ENCODE results near the gene GALT.

The GALT gene

DNA sequence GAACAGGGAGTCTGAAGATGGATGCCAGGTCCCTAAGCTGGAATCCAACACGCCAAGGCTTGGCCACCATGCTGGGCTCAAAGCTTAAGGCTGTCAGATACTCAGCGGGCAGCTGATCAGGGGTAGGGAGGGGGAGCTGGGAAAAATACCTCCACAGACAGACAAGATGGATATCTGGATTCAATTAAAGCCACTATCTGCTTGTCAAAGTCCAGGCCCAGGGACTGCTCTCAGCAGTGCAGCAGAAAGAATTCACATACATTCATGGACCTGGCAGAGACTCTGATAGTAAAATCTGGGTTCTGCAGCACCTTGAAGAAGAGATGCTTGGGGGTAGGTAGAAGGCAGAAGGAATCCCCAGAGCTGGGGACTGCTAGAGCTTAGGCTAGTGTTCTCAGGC lies 31.3 kb upstream of the GALT start:
- no peak overlapping the region for H3K4me3 Mint-ChIP-seq
- H3K27me3 Mint-ChIP-seq, result no peaks in the 10 kb centered on the region
- no peak for ATAC-seq (ENCODE audit: low read depth)
- DNase-seq (ENCODE audit: low spot score in 2 of 2), result no peak
- H3K4me1 Mint-ChIP-seq, result peaks cover 23% of the 10 kb centered on the region
- H3K27ac Mint-ChIP-seq, result no peak overlapping the region
- peaks cover 15% of the 10 kb centered on the region for H3K36me3 Mint-ChIP-seq
- H3K9me3 Mint-ChIP-seq, result no peaks in the 10 kb centered on the region

DNA sequence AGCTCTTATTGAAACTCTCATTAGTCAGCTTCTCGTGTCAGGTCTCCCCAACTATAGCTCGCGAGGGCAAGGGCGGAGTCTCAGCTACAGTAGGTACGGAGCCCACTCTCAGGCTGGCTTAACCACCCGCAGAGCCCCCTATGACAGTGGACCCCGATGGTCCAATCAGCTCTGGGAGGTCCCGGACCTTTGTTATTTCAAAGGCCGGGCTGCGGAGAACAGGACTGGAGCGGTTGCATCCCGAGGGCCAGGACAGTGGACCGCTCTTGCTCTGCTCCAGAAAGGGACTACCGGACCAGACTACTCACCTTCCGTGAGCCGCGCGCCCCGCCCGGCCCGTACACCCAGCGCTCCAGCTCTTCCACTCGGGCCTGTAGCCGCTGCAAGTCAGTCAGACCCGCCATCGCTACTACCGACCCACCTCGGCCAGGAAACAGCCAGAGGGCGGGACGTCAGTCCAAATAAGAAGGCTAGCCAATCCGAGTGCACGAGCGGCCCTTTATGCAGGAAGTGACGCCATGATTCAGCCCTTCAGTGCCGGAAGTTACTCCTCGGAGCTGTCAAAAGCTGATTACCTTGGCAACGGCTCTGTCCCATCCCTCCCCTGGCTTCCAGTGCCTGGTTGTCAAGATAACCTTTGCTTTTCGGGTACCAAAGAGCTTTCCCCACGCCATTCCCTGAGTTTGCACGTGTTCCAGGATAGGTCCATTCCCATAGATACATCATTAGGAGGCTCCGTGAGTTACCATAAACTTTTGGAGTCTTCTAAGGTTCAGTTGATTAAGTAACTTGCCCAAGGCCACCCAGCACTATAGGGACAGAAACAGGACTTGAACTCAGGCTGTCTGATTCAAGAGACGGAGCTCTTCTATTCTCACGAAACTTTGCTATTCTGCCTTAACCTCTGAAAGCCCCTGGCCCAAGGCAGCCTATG lies 26.1 kb upstream of the GALT start, which contains the start of gene DCTN3:
Gene DCTN3 (minus strand): TSS at position 435 of the 934 bp plus-strand sequence. CDS start 31 bp downstream, at position 404.
- peak; percentile 99 for ATAC-seq (ENCODE audit: low read depth)
- peaks cover 15% of the 10 kb centered on the region for H3K36me3 Mint-ChIP-seq
- no peaks in the 10 kb centered on the region for H3K9me3 Mint-ChIP-seq
- peaks cover 16% of the 10 kb centered on the region for H3K27me3 Mint-ChIP-seq
- DNase-seq (ENCODE audit: low spot score in 2 of 2), result peak; percentile 71 to 86
- peak within 1 kb of the TSS; percentile 54 for H3K27ac Mint-ChIP-seq
- H3K4me1 Mint-ChIP-seq, result peaks cover 25% of the 10 kb centered on the region
- H3K4me3 Mint-ChIP-seq, result peak within 1 kb of the TSS; percentile 95

DNA sequence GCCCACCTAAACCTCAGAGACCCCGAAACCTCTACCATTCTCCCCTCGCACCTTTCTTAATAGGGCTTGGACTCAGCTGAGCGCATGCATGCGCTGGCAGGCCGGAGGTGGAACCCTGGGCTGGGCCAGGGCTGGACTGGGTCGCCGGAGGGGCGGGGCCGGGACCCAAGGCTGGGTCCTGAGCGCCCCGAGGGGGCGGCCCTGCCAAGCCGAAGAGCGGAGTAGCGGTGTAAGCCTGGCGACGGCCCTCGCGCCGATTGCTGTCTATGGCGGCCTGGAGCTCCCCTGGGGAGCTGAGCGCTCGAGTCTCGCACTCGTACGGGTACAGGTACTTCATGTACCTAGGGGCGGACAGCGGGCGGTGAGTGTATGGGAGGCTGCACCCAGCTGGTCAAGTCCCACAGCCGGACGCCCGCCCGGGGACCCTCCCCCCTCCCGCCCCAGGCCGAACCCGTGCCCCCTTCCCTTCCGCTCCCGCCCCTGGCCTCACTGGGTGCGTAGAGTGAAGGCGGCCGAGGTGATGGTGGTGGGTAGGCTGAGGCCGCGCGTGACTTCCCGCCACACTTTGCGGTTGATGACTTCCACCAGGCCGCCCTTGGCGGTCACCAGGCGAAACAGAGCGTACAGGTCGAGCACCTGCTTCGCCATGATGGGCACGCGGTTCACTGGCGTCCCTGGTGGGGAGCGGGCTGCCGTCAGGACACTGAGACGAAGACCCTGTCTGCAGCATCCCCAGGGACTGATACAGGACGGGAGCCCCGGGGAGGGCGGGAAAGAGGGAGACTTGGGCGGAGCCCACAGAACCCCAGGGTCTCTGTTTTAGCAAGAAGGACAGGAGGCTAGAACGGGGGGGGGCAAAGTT lies 22.9 kb upstream of the GALT start:
- no peak overlapping the region for H3K27ac Mint-ChIP-seq

DNA sequence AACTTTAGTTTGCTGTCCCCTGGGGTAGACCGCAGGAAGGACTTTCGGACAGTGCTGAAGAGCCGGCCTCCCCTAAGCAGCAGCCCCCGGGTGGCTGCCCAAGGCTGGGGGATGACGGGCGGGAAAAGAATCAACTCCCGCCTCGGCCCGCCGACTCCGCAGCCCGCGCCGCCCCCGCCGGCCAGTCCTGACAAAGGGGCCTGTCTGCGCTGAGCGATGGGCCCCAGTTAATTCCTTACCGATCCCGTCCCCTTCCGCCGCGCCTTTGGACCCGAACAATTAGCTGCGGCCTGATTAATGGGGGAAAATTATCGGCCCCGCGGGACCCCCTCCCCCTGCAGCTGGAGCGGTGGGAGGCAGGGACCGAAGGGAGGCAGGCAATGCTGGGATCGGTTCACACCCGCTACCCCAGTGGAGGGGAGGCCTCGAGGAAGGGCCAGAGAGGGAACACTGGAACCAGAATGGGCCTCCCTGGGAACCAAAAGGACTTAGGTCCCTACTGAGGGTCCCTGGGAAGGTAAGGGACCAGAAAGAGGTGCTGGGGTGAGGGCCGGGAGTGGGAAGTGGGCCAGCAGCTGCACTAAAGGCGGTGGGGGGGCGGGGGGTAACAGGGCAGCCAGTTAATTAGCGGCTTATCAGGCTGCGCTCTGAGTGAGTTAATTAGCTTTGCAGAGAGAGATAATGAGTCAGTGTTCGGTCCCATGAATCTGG lies 21.8 kb upstream of the GALT start:
- no peak overlapping the region for H3K4me3 Mint-ChIP-seq
- H3K27me3 Mint-ChIP-seq, result peaks cover 35% of the 10 kb centered on the region
- no peak for DNase-seq (ENCODE audit: low spot score in 2 of 2)
- H3K36me3 Mint-ChIP-seq, result peaks cover 2% of the 10 kb centered on the region
- ATAC-seq (ENCODE audit: low read depth), result no peak
- H3K4me1 Mint-ChIP-seq, result peaks cover 29% of the 10 kb centered on the region
- H3K27ac Mint-ChIP-seq, result no peak overlapping the region
- no peaks in the 10 kb centered on the region for H3K9me3 Mint-ChIP-seq

More for the DNA sequence above, 22.9 kb upstream of the GALT start:
- ATAC-seq (ENCODE audit: low read depth) (no peak), DNase-seq (ENCODE audit: low spot score in 2 of 2) (no peak)
- H3K36me3 Mint-ChIP-seq, result peaks cover 2% of the 10 kb centered on the region
- H3K4me1 Mint-ChIP-seq, result peaks cover 32% of the 10 kb centered on the region
- H3K4me3 Mint-ChIP-seq, result peak overlapping the region; percentile 53
- H3K27me3 Mint-ChIP-seq, result peaks cover 31% of the 10 kb centered on the region
- H3K9me3 Mint-ChIP-seq, result no peaks in the 10 kb centered on the region

DNA sequence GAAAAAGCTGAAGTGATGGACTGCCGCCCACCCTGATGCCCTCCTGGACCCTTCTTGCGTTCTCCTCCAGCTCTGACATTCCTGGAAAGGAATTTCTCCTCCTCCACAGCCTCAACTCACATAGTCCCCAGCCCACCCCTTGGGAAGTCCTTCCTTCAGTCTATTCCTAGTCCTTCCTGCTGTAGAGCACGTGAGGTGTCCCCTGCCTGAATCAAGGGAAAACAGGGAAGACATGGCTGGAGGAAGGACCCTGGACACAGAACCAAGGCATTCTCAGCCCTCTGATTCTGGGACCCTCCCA lies 21.3 kb upstream of the GALT start:
- H3K4me1 Mint-ChIP-seq, result peaks cover 26% of the 10 kb centered on the region
- peaks cover 2% of the 10 kb centered on the region for H3K36me3 Mint-ChIP-seq
- ATAC-seq (ENCODE audit: low read depth) (no peak), DNase-seq (ENCODE audit: low spot score in 2 of 2) (no peak)
- H3K4me3 Mint-ChIP-seq, result no peak overlapping the region
- H3K9me3 Mint-ChIP-seq, result no peaks in the 10 kb centered on the region
- peaks cover 35% of the 10 kb centered on the region for H3K27me3 Mint-ChIP-seq
- H3K27ac Mint-ChIP-seq, result no peak overlapping the region

DNA sequence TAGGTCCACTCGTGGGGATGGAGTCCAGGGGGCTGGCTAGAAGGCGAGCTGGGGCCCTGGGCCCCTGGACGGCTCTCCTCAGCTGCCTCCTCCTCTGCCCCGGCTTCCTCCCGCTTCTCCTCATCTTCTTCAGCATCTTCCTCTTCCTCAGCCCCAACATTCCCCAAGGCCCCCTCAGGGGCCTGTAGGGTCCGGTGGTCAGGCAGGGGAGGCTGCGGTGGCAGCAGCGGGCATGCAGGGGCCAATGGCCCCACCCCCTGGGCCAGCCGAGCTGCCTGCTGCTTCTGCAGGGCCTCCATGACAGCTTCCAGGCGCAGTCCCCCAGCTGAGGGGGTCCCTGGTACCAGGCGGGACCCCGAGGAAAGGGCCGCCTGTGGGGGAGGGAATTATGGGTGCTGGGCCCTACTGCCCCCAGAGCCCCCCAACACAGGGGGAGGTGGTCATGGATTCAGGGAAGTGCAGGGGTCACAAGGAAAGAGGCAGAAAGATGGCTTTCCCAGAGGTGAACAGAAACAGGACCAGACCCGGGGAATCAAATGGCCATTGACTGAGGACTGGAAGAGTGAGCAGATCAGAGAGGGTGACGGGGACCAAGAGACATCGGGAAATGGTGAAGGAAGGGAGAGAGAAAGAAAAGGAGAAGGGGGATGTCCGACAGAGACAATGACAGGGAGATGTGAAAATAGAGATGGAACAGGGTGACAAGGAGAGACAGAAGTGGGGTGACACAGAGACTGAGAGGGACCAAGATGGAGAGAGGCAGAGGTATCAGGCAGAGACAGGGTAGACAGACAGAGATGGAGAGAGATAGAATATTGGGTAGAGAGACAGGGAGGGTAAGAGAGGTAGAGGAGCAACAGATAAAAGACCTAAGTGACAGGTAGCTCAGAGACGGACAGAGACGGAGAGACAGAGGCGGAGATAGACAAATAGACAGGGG lies 18.5 kb upstream of the GALT start:
- peak overlapping the region; percentile 82 for H3K4me3 Mint-ChIP-seq
- H3K9me3 Mint-ChIP-seq, result no peaks in the 10 kb centered on the region
- ATAC-seq (ENCODE audit: low read depth), result no peak
- peaks cover 30% of the 10 kb centered on the region for H3K27me3 Mint-ChIP-seq
- H3K36me3 Mint-ChIP-seq, result peaks cover 2% of the 10 kb centered on the region
- peaks cover 17% of the 10 kb centered on the region for H3K4me1 Mint-ChIP-seq
- no peak overlapping the region for H3K27ac Mint-ChIP-seq
- DNase-seq (ENCODE audit: low spot score in 2 of 2), result no peak

DNA sequence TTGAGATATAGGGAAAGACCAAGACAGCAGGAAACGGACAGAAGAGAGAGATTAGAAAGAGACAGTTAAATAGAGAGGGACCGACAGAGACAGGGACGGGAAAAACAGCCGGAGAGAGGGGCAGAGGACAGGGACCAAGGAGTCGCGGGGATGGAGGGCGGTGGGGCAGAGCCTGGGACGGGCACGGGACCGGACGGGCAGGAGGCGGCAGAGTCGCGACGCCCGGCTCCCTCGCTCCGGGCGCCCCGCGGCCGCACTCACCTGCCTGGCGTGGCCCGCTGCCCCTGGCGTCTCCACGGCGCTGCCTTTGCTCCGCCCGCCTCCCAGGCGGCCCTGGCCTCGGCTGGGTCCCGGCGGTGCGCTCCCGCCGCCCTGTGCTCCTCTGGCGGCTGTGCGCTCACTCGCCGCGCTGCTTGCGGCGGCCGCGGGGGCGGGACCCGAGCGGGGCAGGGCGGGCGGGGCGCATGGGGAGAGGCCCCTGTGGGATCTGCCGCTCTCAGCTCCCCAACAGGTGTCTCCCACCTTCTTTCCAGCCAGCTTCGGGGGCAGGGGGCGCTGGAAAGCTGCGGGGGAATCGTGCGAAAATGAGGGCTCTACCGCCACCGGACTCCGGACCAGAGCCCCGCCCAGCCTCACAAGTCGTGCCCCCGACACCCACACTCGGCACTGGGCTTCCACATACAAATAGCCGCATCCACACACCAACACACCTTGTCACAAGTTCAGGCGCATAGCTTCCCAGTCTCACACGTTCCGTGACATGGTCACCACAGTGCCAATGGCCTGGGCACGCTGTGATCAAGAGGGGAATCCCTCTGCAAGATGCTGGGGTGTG lies 17.6 kb upstream of the GALT start, which contains the start of gene ARID3C:
Gene ARID3C (minus strand): TSS at position 411 of the 835 bp plus-strand sequence. CDS start 1,052 bp downstream, outside the sequence.
- no peak within 1 kb of the TSS for H3K27ac Mint-ChIP-seq
- DNase-seq (ENCODE audit: low spot score in 2 of 2) (peak in 1 of 2 donors; percentile 42), ATAC-seq (ENCODE audit: low read depth) (peak; percentile 83)
- H3K27me3 Mint-ChIP-seq, result peaks cover 25% of the 10 kb centered on the region
- peak within 1 kb of the TSS; percentile 88 for H3K4me3 Mint-ChIP-seq
- no peaks in the 10 kb centered on the region for H3K9me3 Mint-ChIP-seq
- H3K36me3 Mint-ChIP-seq, result peaks cover 2% of the 10 kb centered on the region
- H3K4me1 Mint-ChIP-seq, result peaks cover 14% of the 10 kb centered on the region

DNA sequence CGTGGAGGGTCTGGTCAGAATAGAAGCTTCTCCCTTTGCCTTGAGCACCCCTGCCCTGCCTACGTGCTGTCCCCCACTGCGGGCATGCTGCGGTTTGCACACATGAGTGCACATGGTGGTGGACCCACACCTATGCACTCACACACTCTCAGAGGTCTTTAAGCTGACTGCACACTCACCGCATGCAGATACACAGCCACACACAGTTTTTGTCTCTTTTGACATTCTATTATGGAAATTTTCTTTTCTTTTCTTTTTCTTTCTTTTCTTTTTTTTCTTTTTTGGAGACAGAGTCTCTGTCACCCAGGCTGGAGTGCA lies 17.0 kb upstream of the GALT start:
- no peak for ATAC-seq (ENCODE audit: low read depth)
- H3K27ac Mint-ChIP-seq, result no peak overlapping the region
- no peaks in the 10 kb centered on the region for H3K9me3 Mint-ChIP-seq
- DNase-seq (ENCODE audit: low spot score in 2 of 2), result no peak
- H3K27me3 Mint-ChIP-seq, result peaks cover 25% of the 10 kb centered on the region
- peaks cover 2% of the 10 kb centered on the region for H3K36me3 Mint-ChIP-seq
- peak overlapping the region; percentile 88 for H3K4me3 Mint-ChIP-seq
- peaks cover 15% of the 10 kb centered on the region for H3K4me1 Mint-ChIP-seq

DNA sequence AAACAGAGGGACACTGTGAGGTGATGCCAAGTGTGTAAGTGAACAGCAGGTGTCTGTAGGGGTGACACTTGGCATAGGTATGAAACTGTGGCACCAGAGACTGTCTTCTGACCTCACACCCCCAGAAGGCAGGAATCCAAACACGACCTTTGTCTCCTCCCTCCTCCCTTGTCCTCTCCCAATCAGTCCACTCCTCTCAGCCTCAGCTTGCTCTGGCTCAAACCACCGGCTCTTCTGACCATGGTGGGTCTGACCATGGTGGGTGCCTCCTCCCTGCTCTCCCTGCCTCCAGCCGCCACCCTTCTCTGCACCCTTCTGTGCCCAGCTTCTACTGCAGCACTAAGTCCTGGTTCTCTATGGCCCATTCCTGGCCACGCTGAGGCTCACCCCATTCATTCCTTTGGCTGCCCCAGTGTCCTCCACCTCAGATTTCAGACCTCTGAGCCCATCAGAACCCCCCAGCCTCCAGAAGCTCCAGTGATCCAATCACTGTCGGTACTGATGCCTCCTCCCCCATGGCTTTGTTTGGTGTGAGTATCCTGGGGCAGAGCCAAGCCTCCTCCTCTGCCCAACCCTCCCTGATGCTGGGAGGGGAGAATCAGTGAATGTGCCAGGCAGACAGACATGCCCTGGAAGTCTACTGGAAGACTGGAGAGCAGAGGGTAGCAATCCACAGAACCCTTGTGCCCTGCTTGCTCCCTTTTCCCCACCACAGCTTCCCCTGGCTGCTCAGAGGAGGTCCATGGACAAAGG lies 15.9 kb upstream of the GALT start:
- H3K36me3 Mint-ChIP-seq, result peaks cover 5% of the 10 kb centered on the region
- DNase-seq (ENCODE audit: low spot score in 2 of 2), result no peak
- ATAC-seq (ENCODE audit: low read depth), result no peak
- peaks cover 15% of the 10 kb centered on the region for H3K4me1 Mint-ChIP-seq
- peaks cover 22% of the 10 kb centered on the region for H3K27me3 Mint-ChIP-seq
- peak overlapping the region; percentile 24 for H3K4me3 Mint-ChIP-seq
- H3K27ac Mint-ChIP-seq, result no peak overlapping the region
- H3K9me3 Mint-ChIP-seq, result no peaks in the 10 kb centered on the region

DNA sequence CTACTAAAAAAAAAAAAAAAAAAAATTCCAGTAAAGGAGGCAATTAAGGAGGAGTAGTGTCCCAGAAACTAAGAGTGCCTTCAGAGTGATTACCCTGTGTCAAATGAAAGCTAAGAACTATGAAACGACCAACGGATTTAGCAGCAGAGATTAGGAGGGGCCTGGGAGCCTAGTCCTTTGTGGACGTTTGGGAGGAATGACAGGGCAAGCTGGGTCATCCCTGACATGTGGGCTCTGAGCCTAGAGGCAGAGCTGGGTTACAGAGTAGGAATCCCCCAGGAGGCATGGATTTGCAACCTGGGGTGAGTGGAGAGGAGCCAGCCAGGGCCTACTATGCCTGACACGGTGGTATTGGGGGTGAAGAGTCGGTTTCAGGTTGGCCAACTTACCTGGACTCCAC lies 13.3 kb upstream of the GALT start:
- ATAC-seq (ENCODE audit: low read depth) (no peak), DNase-seq (ENCODE audit: low spot score in 2 of 2) (no peak)
- no peak overlapping the region for H3K4me3 Mint-ChIP-seq
- H3K4me1 Mint-ChIP-seq, result peaks cover 27% of the 10 kb centered on the region
- no peak overlapping the region for H3K27ac Mint-ChIP-seq
- peaks cover 10% of the 10 kb centered on the region for H3K27me3 Mint-ChIP-seq
- H3K36me3 Mint-ChIP-seq, result peaks cover 5% of the 10 kb centered on the region
- no peaks in the 10 kb centered on the region for H3K9me3 Mint-ChIP-seq

DNA sequence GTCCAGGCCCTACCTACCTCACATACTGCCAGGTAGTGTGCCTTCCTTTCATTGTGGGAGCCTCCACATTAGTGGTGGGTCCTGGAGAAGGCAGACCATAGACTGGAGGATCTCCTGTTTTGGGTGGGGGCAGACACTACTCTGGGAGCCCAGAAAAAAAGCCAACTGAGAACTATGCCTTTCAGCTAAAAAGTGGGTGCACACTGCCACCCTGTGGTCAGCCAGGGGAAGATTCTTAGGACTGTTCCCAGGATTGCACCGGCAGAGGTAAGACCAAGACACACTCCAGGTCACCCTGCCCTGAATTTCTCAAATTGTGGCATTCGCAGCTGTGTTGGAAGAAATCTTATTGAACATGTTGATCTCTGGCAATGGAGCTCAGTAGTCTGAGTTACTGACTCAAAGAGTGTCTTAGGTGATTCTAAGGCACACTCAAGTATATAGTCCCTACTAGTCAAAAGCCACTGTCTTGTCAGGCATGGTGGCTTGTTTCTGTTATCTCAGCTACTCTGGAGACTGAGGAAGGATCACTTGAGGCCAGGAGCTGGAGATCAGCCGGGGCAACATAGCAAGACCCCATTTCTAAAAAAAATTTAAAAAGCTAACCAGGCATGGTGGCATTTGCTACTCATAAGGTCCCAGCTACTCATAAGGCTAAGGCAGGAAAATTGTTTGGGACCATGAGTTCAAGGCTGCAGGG lies 12.5 kb upstream of the GALT start:
- Mint-ChIP-seq H3K4me3 (no peak overlapping the region), H3K36me3 (peaks cover 2% of the 10 kb centered on the region)

More for the DNA sequence above, 12.5 kb upstream of the GALT start:
- Mint-ChIP-seq H3K9me3 (no peaks in the 10 kb centered on the region), H3K27me3 (peaks cover 6% of the 10 kb centered on the region), H3K27ac (no peak overlapping the region), H3K4me1 (peaks cover 28% of the 10 kb centered on the region)
- ATAC-seq (ENCODE audit: low read depth), result peak; percentile 26
- peak; percentile 69 to 73 for DNase-seq (ENCODE audit: low spot score in 2 of 2)
